SU-DHL-6 (cell line): Measurements from ENCODE around the gene ETDA.

Experiments used
- H2AFZ ChIP-seq: fragments of 200-600 bp; sonication (generic); 2 replicates; pipeline ENCODE4 v1.6.1; 2014; ENCODE audit warnings: low read depth, mild to moderate bottlenecking, moderate library complexity, mixed read lengths, antibody characterized with exemption, low read length; ENCODE audit not compliant: severe bottlenecking
- H3F3A ChIP-seq: fragments of 200-600 bp; shearing (Covaris generic); 2 replicates; pipeline ENCODE4 v1.6.0; 2016; ENCODE audit warnings: antibody characterized with exemption, mild to moderate bottlenecking; ENCODE audit not compliant: insufficient read depth
- H3K27ac ChIP-seq: fragments of 200-600 bp; sonication (generic); 2 replicates; pipeline ENCODE4 v1.5.1; 2016; ENCODE audit warnings: low read depth, mild to moderate bottlenecking, low read length, moderate library complexity, mixed read lengths
- H3K27me3 ChIP-seq: fragments of 200-600 bp; sonication (generic), shearing (Covaris generic); 2 replicates; pipeline ENCODE4 v1.6.0; 2014; ENCODE audit warnings: mild to moderate bottlenecking, low read length
- H3K36me3 ChIP-seq: fragments of 200-600 bp; sonication (generic); 2 replicates; pipeline ENCODE4 v1.6.1; 2014; ENCODE audit warnings: mild to moderate bottlenecking, low read length, mixed read lengths
- H3K4me2 ChIP-seq: fragments of 300-600, 200-600 bp; shearing (Covaris generic), sonication (generic); 2 replicates; pipeline ENCODE4 v1.6.0; 2014; ENCODE audit warnings: low read length, low read depth, mild to moderate bottlenecking; ENCODE audit not compliant: poor library complexity, severe bottlenecking
- H3K4me3 ChIP-seq: fragments of 200-600 bp; sonication (generic); 2 replicates; pipeline ENCODE4 v1.5.1; 2014; ENCODE audit warnings: antibody characterized with exemption, low read length, mild to moderate bottlenecking, mixed read lengths; ENCODE audit not compliant: insufficient read depth, poor library complexity, severe bottlenecking
- H3K79me2 ChIP-seq: fragments of 200-600 bp; sonication (generic); 2 replicates; pipeline ENCODE4 v1.6.1; 2014; ENCODE audit warnings: mild to moderate bottlenecking, low read length, moderate library complexity; ENCODE audit not compliant: insufficient read depth
- H3K9ac ChIP-seq: fragments of 200-600 bp; sonication (generic); 2 replicates; pipeline ENCODE4 v1.7.0; 2014; ENCODE audit warnings: mild to moderate bottlenecking, low read length
- H3K9me2 ChIP-seq: fragments of 200-600 bp; sonication (generic); replicated peaks from 2 replicates; pipeline ENCODE4 v1.6.1; 2014; ENCODE audit warnings: low read length; ENCODE audit not compliant: insufficient read depth
- H3K9me3 ChIP-seq: fragments of 200-600 bp; sonication (generic); 2 replicates; pipeline ENCODE4 v1.6.1; 2014; ENCODE audit warnings: low read length, mixed read lengths; ENCODE audit not compliant: insufficient read depth
- H4K20me1 ChIP-seq: fragments of 200-600 bp; sonication (generic); 2 replicates; pipeline ENCODE4 v1.6.1; 2014; ENCODE audit warnings: low read depth, mild to moderate bottlenecking, antibody characterized with exemption, low read length, moderate library complexity, mixed read lengths
- CTCF ChIP-seq: fragments of 200-600 bp; sonication (generic); IDR thresholded peaks from one replicate; pipeline ENCODE4 v1.5.1; 2017; ENCODE audit warnings: antibody characterized with exemption, mild to moderate bottlenecking, low read length, moderate library complexity; ENCODE audit not compliant: insufficient read depth, poor library complexity, severe bottlenecking
- EZH2phosphoT487 ChIP-seq: fragments of 200-600 bp; sonication (generic), shearing (Covaris generic); conservative IDR thresholded peaks from 2 replicates; pipeline ENCODE4 v1.6.1; 2018; ENCODE audit warnings: mild to moderate bottlenecking, antibody characterized with exemption, low read length, moderate library complexity, mixed read lengths

ETDA gene

GRCh38 chrX:135264206-135264605 lies 12.3 kb downstream of the ETDA start:
- H4K20me1 ChIP-seq: no peaks in the 10 kb centered on the region
- H3K36me3 ChIP-seq: no peaks in the 10 kb centered on the region
- TF ChIP-seq CTCF (no peak), EZH2phosphoT487 (no peak)
- H3K79me2 ChIP-seq: no peaks in the 10 kb centered on the region
- H3K9ac ChIP-seq: no peak overlapping the region
- H3K9me2 ChIP-seq: no peaks in the 10 kb centered on the region
- no peak overlapping the region for H3K27ac ChIP-seq
- H3K4me3 ChIP-seq: no peak overlapping the region
- no peaks in the 10 kb centered on the region for H3K27me3 ChIP-seq
- no peak overlapping the region for H3K4me2 ChIP-seq
- no peak overlapping the region for H2AFZ ChIP-seq
- no peaks in the 10 kb centered on the region for H3F3A ChIP-seq
- H3K9me3 ChIP-seq: no peaks in the 10 kb centered on the region

GRCh38 chrX:135273162-135273561 lies 21.3 kb downstream of the ETDA start:
- Histone ChIP-seq H3K4me3 (no peak overlapping the region), H3K27ac (no peak overlapping the region), H3K9ac (no peak overlapping the region), H3K36me3 (no peaks in the 10 kb centered on the region), H4K20me1 (no peaks in the 10 kb centered on the region), H2AFZ (no peak overlapping the region), H3F3A (no peaks in the 10 kb centered on the region), H3K9me3 (no peaks in the 10 kb centered on the region), H3K9me2 (no peaks in the 10 kb centered on the region), H3K27me3 (no peaks in the 10 kb centered on the region), H3K4me2 (no peak overlapping the region), H3K79me2 (no peaks in the 10 kb centered on the region)
- no peak for TF ChIP-seq CTCF
- TF ChIP-seq EZH2phosphoT487: no peak

- Histone ChIP-seq H3F3A (no peaks in the 10 kb centered on the region), H3K27me3 (no peaks in the 10 kb centered on the region), H3K9me2 (no peaks in the 10 kb centered on the region), H3K36me3 (no peaks in the 10 kb centered on the region), H3K9me3 (no peaks in the 10 kb centered on the region), H4K20me1 (no peaks in the 10 kb centered on the region), H3K9ac (no peak overlapping the region), H3K4me3 (no peak overlapping the region), H3K79me2 (no peaks in the 10 kb centered on the region), H3K27ac (no peak overlapping the region), H2AFZ (no peak overlapping the region), H3K4me2 (no peak overlapping the region)
- no peak for TF ChIP-seq CTCF
- TF ChIP-seq EZH2phosphoT487: no peak
Observed at GRCh38 chrX:135275973-135276372, 24.1 kb downstream of the ETDA start.
